GM19468 (cell line): Measurements from ENCODE around the gene NPTXR.

Experiments used
- ATAC-seq: cut with Tn5 transposase; IDR thresholded peaks from one replicate; pipeline ENCODE4 v1.9.1; 2021; ENCODE audit warnings: mild to moderate bottlenecking, moderate library complexity, moderate number of reproducible peaks; ENCODE audit not compliant: unreplicated experiment; ENCODE audit errors: extremely low read depth

The NPTXR gene

DNA sequence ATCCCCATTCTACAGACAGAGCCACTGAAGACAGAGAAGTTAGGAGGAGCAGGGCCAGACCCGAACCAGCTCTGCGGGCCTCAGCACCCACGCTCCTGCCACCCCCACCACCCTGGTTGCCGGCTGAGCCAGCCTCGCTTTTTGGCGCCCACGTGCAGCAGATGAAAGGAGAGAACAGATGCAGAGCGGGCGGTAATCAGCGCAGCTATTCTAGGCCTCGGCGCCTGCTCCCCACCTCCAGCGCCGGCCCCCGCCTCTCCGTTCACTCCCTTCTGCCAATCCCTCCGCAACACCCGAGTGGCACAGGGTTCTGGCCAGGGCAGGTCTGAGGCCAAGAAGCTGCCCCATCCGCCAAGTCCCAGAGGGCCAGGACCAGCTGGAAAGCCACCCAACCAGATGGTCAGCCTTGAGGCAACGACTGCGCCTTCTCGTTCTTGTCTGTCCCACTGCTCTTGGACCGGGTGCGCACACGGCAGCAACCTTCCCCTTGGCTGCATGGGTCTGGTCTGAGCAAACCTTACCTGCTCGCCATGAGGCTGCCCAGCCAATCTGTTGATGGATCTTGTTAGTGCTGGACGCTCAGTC is 66.6 kb downstream of the NPTXR start:
- ATAC-seq = no peak

DNA sequence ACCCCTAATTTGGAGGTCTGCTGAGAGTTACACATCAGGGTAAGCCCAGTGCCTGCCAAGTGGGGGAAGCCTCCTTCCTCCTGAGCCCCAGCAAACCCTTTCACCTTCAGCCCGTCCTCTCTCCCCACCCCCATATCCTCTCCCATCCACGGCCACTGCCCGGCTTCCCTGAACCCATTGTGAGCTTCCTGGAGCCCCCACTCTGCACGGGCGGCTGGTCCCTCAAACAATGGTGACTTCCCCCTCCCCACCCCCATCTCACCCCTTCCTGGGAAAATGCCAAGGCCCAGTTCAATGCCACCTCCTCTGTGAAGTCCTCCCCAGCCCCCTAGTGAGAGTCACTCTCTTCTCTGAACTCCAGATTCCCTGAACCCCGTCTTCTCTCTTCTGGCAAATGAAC is 67.7 kb downstream of the NPTXR start:
- ATAC-seq = no peak

DNA sequence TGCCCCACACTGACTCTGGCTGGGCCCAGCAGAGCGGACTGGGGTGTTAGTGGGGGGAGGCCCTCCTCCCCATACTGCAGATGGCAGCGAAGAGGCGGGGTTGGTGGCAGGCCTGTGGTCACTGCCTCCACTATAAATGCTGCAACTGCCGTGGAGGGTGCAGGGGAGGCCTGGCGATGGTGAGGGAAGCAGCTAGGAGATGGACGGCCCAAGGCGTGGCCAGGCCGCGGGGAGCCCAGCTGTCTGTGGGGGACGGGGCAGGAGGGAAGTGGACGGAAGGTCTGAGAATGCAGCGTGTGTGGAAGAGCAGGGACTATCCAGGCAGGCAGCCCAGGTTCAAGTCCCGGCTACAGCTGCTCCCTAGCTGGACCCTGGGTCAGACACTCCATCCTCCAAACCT is 68.2 kb downstream of the NPTXR start:
- ATAC-seq = no peak

DNA sequence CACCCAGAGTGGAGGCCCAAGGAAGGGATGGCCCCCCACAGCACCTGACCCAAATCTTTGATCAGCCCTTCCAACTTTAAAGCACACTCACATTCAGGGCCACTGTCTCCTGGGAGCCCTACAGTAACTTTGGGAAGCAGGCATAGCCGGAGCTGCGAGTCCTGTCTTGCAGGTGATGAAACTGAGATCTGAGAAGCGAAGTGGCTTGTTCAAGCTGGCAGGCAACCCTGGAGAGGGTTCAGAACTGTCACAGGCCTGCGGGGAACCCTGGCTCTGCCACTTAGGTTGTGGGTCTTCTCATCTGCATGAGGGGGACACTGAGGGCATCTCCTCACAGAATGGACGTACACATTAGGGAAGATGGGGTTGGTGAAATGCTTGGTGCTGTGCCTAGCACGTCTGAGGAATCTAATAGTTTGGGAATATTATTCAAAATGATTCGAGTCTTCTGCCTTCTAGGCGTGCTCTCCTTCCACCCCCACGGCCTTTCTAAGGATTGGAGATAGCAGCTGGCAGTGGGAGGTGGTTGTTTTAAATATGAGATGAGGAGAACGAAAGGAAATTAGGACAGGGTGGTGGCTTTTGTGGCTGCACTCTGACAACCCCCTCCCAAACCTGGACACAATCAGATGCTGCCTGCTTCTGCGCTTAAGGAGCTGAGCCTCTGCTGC is 69.2 kb downstream of the NPTXR start:
- no peak for ATAC-seq

DNA sequence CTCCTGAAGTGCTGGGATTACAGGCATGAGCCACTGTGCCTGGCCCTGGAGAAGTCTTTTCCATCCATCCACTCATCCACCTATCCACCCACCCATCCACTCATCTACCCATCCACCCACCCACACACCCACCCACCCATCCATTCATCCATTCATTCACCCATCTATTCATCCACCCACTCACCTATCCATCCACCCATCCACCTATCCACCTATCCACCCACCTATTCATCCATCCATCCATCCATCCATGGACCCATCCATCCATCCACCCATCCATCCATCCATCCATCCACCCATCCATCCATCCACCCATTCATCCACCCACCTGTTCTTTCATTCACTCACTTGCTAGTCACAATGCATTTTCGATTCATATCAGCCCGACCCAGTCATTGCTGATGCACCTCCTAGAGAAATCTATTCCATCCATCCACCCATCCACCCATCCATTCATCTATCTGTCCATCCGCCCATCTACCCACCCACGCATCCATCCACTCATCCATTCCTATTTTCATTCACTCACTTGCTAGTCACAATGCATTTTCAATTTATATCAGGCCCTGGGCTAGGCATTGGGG is 70.4 kb downstream of the NPTXR start:
- no peak for ATAC-seq

DNA sequence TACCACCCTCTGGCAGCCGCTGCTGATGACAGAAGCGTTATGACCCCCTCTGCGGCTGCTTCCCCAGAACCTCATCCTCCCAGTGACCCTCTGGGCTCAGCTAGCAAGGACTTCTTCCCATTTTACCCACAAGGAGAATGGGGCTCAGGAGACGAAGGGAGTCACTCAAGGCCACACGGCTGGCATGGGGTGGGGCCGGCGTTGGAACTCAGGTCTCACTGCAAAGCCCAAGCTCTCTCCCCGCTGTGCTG is 71.3 kb downstream of the NPTXR start:
- ATAC-seq = no peak

DNA sequence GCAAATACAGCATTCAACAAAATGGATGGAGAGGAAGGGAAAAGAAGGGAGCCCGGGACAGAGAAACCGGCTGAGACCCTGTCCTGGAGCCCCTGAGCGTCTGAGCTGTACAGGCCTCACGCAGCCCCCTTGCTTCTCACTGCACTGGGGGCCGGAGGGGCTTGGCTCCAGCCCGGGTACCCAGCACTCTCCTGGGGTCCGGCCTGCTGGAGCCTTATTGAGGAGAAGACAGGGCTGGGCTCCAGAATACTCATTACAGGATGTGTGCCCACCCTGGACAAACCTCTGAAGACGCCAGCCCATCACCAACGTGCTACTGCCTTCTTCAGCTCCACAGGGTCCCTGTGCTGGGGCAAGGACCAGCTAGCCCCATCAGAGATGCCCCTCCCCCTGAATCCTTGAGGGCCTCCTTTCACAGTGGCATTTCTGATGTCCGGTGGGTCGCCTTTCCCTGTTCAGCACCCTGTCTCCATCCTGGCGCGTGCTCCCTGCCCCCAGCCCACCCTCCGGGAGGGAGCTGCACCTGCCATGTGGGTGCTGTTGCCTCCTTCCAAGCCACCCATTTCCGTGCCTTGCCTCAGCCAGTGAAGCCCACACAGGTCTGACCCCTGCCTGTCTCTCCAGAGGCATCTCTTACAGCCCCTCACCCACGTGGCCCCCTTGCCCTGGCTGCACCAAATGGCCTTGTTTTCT is 73.4 kb downstream of the NPTXR start:
- ATAC-seq = no peak
